ENCODE results near the gene MEP1B. TPM values are rescaled to one million over a fixed set of nuclear protein-coding genes. Genes with fewer than 3 reads are reported as not detected.

Gene MEP1B
- total RNA-seq, result not detected

DNA sequence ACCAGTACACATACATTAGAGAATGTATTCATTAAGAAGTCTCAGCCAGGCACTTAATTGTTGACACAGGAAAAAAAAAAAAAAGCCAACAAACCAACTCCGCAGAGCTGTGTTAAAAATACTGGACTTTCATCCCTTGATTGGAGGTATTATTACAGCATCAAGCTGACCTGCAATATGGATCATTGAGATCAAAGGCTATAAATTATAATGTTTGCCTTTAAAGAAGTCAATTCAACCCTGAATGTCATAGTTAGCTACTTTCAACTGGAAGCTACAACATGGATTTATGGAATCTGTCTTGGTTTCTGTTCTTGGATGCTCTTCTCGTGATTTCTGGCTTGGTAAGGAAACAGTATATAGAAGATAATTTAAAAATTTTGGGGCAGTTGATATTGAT lies at the start of gene MEP1B:
Gene MEP1B, plus strand, starts transcription at position 250 of the 400 bp plus-strand sequence. Its CDS starts 32 bp downstream, at position 282.
- no peak for DNase-seq (ENCODE audit: low spot score in 2 of 2)
- Histone ChIP-seq H3K27ac (no peak within 1 kb of the TSS), H3K4me1 (no peaks in the 10 kb centered on the region), H3K27me3 (no peaks in the 10 kb centered on the region), H3K4me3 (no peak within 1 kb of the TSS), H3K9me3 (no peaks in the 10 kb centered on the region), H3K36me3 (no peaks in the 10 kb centered on the region)
- TF ChIP-seq, protein P1, sequence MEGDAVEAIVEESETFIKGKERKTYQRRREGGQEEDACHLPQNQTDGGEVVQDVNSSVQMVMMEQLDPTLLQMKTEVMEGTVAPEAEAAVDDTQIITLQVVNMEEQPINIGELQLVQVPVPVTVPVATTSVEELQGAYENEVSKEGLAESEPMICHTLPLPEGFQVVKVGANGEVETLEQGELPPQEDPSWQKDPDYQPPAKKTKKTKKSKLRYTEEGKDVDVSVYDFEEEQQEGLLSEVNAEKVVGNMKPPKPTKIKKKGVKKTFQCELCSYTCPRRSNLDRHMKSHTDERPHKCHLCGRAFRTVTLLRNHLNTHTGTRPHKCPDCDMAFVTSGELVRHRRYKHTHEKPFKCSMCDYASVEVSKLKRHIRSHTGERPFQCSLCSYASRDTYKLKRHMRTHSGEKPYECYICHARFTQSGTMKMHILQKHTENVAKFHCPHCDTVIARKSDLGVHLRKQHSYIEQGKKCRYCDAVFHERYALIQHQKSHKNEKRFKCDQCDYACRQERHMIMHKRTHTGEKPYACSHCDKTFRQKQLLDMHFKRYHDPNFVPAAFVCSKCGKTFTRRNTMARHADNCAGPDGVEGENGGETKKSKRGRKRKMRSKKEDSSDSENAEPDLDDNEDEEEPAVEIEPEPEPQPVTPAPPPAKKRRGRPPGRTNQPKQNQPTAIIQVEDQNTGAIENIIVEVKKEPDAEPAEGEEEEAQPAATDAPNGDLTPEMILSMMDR (IDR thresholded peaks at IDR 0.05), result no peak
- intact Hi-C loops (cut with DNase I), result no loop called here

GRCh38 chr18:32148185-32148870 lies 41.5 kb upstream of the MEP1B start:
- Histone ChIP-seq H3K27me3 (no peaks in the 10 kb centered on the region), H3K36me3 (no peaks in the 10 kb centered on the region), H3K27ac (no peak overlapping the region), H3K4me1 (no peaks in the 10 kb centered on the region), H3K9me3 (no peaks in the 10 kb centered on the region), H3K4me3 (no peak overlapping the region)
- intact Hi-C loops (cut with DNase I), result no loop called here
- TF ChIP-seq, protein P1 (IDR thresholded peaks at IDR 0.05), result no peak
- no peak for DNase-seq (ENCODE audit: low spot score in 2 of 2)

DNA sequence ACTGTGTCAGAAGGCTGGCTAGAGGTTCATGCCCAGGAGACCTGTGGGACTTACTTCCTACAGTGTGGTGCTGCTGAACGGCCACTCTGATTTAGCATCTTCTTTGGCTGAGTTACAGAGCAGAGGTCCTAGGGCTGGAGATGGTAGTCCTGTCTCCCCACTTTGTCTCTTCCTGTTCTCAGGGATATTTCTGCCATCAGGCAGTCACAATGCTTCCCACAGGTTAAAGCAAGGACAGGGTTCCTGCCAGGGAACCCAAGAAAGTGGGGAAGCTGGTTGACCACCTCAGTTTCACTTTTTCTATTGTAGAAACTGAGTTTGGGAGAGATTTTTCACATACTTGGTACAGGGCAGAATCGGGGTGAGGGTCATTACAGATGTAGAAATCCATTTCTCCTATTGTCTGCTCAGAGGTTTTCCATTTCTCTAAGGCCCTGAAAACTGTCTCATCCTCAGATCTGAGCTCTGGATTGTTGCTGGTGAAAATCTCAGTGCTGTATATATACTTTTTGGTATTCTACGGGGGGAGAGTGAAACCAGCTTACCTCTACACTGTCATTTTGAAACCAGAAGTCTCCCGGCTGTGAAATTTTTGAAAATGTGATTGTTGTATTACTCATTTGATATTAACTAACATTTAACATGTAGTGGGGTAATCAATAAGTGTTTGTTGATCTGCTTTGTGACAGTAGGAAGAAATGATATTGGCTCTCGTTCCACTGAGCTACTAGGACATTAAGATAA lies 37.0 kb upstream of the MEP1B start:
- intact Hi-C loops (cut with DNase I), result no loop called here
- Histone ChIP-seq H3K27ac (no peak overlapping the region), H3K4me1 (no peaks in the 10 kb centered on the region), H3K4me3 (no peak overlapping the region), H3K9me3 (no peaks in the 10 kb centered on the region), H3K27me3 (no peaks in the 10 kb centered on the region), H3K36me3 (no peaks in the 10 kb centered on the region)
- TF ChIP-seq, protein P1 (IDR thresholded peaks at IDR 0.05), result no peak
- DNase-seq (ENCODE audit: low spot score in 2 of 2), result no peak

DNA sequence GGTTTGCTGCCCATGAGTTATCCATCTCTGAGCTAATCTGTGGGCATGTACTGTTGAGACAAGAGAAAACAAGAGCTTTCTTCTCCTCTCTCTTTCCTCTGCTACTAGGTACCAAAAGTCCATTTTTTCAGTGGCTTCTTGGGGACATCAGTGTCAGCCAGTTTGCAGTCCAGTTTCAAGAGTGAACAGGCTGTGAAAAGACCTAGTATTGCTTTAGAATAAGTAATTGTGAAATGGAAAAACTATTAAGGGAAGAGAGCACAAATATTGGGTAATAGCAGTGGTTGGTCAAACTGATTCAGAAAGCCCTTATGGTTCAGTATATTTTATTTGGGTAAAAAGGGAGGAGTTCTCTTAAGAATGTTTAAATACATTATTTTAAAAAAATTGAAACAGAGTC lies 33.0 kb upstream of the MEP1B start:
- no peaks in the 10 kb centered on the region for H3K36me3 ChIP-seq
- H3K4me1 ChIP-seq, result no peaks in the 10 kb centered on the region
- intact Hi-C loops (cut with DNase I), result loop anchor here (5.0 kb wide), 1 partner anchor 115 kb away; no protein-coding TSS in a partner anchor
- DNase-seq (ENCODE audit: low spot score in 2 of 2), result no peak
- TF ChIP-seq, protein P1 (IDR thresholded peaks at IDR 0.05), result no peak
- no peak overlapping the region for H3K4me3 ChIP-seq
- no peaks in the 10 kb centered on the region for H3K9me3 ChIP-seq
- H3K27ac ChIP-seq, result no peak overlapping the region
- no peaks in the 10 kb centered on the region for H3K27me3 ChIP-seq

DNA sequence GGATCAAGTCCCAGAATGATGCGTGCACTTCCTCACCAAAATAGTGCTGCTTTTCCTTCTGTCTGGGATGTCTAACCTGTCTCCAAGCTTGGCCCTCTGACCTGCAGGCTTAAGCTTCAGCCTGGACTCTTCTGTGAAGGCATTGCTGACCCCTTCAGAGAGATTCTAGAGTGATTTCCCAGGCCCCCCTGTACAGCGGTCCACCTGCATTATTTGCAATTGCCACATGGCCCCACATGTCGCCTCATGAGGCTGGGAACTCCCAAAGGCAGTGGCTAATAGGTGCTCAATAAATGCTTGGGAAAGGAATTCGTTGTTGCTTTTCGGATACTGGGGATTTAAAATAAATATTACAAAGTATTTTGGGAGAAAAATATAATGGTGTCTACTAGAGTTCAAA lies 32.3 kb upstream of the MEP1B start:
- no peak overlapping the region for H3K27ac ChIP-seq

More for the DNA sequence above, 32.3 kb upstream of the MEP1B start:
- TF ChIP-seq, protein P1 (IDR thresholded peaks at IDR 0.05), result no peak
- H3K4me1 ChIP-seq, result no peaks in the 10 kb centered on the region
- H3K4me3 ChIP-seq, result no peak overlapping the region
- intact Hi-C loops (cut with DNase I), result loop anchor here (5.0 kb wide), 1 partner anchor 115 kb away; no protein-coding TSS in a partner anchor
- H3K27me3 ChIP-seq, result no peaks in the 10 kb centered on the region
- no peaks in the 10 kb centered on the region for H3K36me3 ChIP-seq
- DNase-seq (ENCODE audit: low spot score in 2 of 2), result no peak
- H3K9me3 ChIP-seq, result no peaks in the 10 kb centered on the region
